ENCODE measurements around the gene CCDC124.

The CCDC124 gene

GRCh38 chr19:17937371-17937900, 4.6 kb downstream of the CCDC124 start:
- Histone ChIP-seq H3K4me1 (ENCODE audit: insufficient read depth, low read length) (peaks cover 22% of the 10 kb centered on the region), H3K4me2 (ENCODE audit: insufficient read depth, low read length) (no peak overlapping the region), H3K9me3 (ENCODE audit: insufficient read depth, low read length, severe bottlenecking) (no peaks in the 10 kb centered on the region), H3K9ac (ENCODE audit: low read depth, low read length) (no peak overlapping the region), H2AFZ (ENCODE audit: low read depth, low read length) (no peak overlapping the region), H3K36me3 (ENCODE audit: insufficient read depth, low read length) (peaks cover 45% of the 10 kb centered on the region), H3K79me2 (ENCODE audit: insufficient read depth, low read length) (peaks cover 23% of the 10 kb centered on the region), H3K27me3 (ENCODE audit: insufficient read depth, low read length, poor library complexity) (no peaks in the 10 kb centered on the region), H4K20me1 (ENCODE audit: insufficient read depth, low read length) (peaks cover 13% of the 10 kb centered on the region; the same call in 1 of the 2 replicates), H3K27ac (ENCODE audit: low read length) (no peak overlapping the region), H3K4me3 (ENCODE audit: low read depth in 1 of 2, low read length in 2 of 2) (no peak overlapping the region)
- no peak for ATAC-seq (ENCODE audit: insufficient read depth, low read depth)
- no peak for DNase-seq
- no peak for TF ChIP-seq EZH2 (IDR thresholded peaks at IDR 0.05; ENCODE audit: borderline replicate concordance, low read depth, low read length, severe bottlenecking)
- TF ChIP-seq, protein P1, sequence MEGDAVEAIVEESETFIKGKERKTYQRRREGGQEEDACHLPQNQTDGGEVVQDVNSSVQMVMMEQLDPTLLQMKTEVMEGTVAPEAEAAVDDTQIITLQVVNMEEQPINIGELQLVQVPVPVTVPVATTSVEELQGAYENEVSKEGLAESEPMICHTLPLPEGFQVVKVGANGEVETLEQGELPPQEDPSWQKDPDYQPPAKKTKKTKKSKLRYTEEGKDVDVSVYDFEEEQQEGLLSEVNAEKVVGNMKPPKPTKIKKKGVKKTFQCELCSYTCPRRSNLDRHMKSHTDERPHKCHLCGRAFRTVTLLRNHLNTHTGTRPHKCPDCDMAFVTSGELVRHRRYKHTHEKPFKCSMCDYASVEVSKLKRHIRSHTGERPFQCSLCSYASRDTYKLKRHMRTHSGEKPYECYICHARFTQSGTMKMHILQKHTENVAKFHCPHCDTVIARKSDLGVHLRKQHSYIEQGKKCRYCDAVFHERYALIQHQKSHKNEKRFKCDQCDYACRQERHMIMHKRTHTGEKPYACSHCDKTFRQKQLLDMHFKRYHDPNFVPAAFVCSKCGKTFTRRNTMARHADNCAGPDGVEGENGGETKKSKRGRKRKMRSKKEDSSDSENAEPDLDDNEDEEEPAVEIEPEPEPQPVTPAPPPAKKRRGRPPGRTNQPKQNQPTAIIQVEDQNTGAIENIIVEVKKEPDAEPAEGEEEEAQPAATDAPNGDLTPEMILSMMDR (IDR thresholded peaks at IDR 0.05; ENCODE audit: borderline replicate concordance, extremely low read depth, low read length, poor library complexity, severe bottlenecking), result no peak

- Histone ChIP-seq H4K20me1 (ENCODE audit: insufficient read depth, low read length) (peaks cover 16% of the 10 kb centered on the region; the same call in 1 of the 2 replicates), H3K9me3 (ENCODE audit: insufficient read depth, low read length, severe bottlenecking) (no peaks in the 10 kb centered on the region), H3K36me3 (ENCODE audit: insufficient read depth, low read length) (peaks cover 50% of the 10 kb centered on the region), H3K27me3 (ENCODE audit: insufficient read depth, low read length, poor library complexity) (no peaks in the 10 kb centered on the region), H3K4me3 (ENCODE audit: low read depth in 1 of 2, low read length in 2 of 2) (no peak overlapping the region), H3K79me2 (ENCODE audit: insufficient read depth, low read length) (peaks cover 19% of the 10 kb centered on the region), H3K4me2 (ENCODE audit: insufficient read depth, low read length) (no peak overlapping the region), H2AFZ (ENCODE audit: low read depth, low read length) (no peak overlapping the region), H3K9ac (ENCODE audit: low read depth, low read length) (no peak overlapping the region), H3K4me1 (ENCODE audit: insufficient read depth, low read length) (peaks cover 18% of the 10 kb centered on the region), H3K27ac (ENCODE audit: low read length) (no peak overlapping the region)
- ATAC-seq (ENCODE audit: insufficient read depth, low read depth) (peak; percentile 96), DNase-seq (peak; percentile 78)
- TF ChIP-seq, protein P1 (IDR thresholded peaks at IDR 0.05; ENCODE audit: borderline replicate concordance, extremely low read depth, low read length, poor library complexity, severe bottlenecking), result peak; percentile 93
- no peak for TF ChIP-seq EZH2 (IDR thresholded peaks at IDR 0.05; ENCODE audit: borderline replicate concordance, low read depth, low read length, severe bottlenecking)
These were observed 5.5 kb downstream of the CCDC124 start for GRCh38 chr19:17938092-17938845.

GRCh38 chr19:17942181-17942580, 9.4 kb downstream of the CCDC124 start:
- H3K27me3 ChIP-seq (ENCODE audit: insufficient read depth, low read length, poor library complexity), result no peaks in the 10 kb centered on the region

More at GRCh38 chr19:17942181-17942580, 9.4 kb downstream of the CCDC124 start:
- Histone ChIP-seq H3K27ac (ENCODE audit: low read length) (no peak overlapping the region), H2AFZ (ENCODE audit: low read depth, low read length) (no peak overlapping the region), H3K4me2 (ENCODE audit: insufficient read depth, low read length) (no peak overlapping the region), H3K4me3 (ENCODE audit: low read depth in 1 of 2, low read length in 2 of 2) (no peak overlapping the region), H3K9me3 (ENCODE audit: insufficient read depth, low read length, severe bottlenecking) (no peaks in the 10 kb centered on the region), H3K79me2 (ENCODE audit: insufficient read depth, low read length) (no peaks in the 10 kb centered on the region), H4K20me1 (ENCODE audit: insufficient read depth, low read length) (peaks cover 41% of the 10 kb centered on the region), H3K4me1 (ENCODE audit: insufficient read depth, low read length) (peaks cover 3% of the 10 kb centered on the region), H3K9ac (ENCODE audit: low read depth, low read length) (no peak overlapping the region), H3K36me3 (ENCODE audit: insufficient read depth, low read length) (peaks cover 46% of the 10 kb centered on the region)
- DNase-seq, result no peak
- ATAC-seq (ENCODE audit: insufficient read depth, low read depth), result no peak
- no peak for TF ChIP-seq EZH2 (IDR thresholded peaks at IDR 0.05; ENCODE audit: borderline replicate concordance, low read depth, low read length, severe bottlenecking)
- TF ChIP-seq, protein P1 (IDR thresholded peaks at IDR 0.05; ENCODE audit: borderline replicate concordance, extremely low read depth, low read length, poor library complexity, severe bottlenecking), result no peak
